ENCODE measurements around the gene CFAP61. TPM values are rescaled to one million over a fixed set of nuclear protein-coding genes. Genes with fewer than 3 reads are reported as not detected.
A peak's percentile ranks its signal among the peaks of the same experiment; 100 is the strongest.
"Not testable (repeated sequence)": the region's sequence is repeated elsewhere in the genome, so short reads cannot be mapped to it uniquely, and the experiment has no call there.

The CFAP61 gene
- total RNA-seq, 1 donor from 2014 or later: not detected

GRCh38 chr20:20235681-20236080, 183.3 kb downstream of the CFAP61 start:
- no peaks in the 10 kb centered on the region for H4K20me1 ChIP-seq (ENCODE audit: insufficient read depth, low read length)
- H3K9me3 Mint-ChIP-seq (ENCODE audit: unreplicated experiment): peaks cover 2% of the 10 kb centered on the region
- TF ChIP-seq CTCF (IDR thresholded peaks at IDR 0.05; ENCODE audit: insufficient read depth, low read depth, low read length) (no peak), EZH2 (IDR thresholded peaks at IDR 0.05; ENCODE audit: insufficient read depth, low read length) (no peak)
- no peaks in the 10 kb centered on the region for H3K4me1 ChIP-seq (ENCODE audit: insufficient read depth, low read length)
- no peak overlapping the region for H3K27ac ChIP-seq (ENCODE audit: low read depth, low read length)
- no peaks in the 10 kb centered on the region for H3K27me3 ChIP-seq (ENCODE audit: insufficient read depth, low read length)
- H3K4me1 Mint-ChIP-seq (ENCODE audit: low read depth, unreplicated experiment): no peaks in the 10 kb centered on the region
- H3K4me3 ChIP-seq (ENCODE audit: insufficient read depth, low read depth, low read length): no peak overlapping the region
- peaks cover 19% of the 10 kb centered on the region for H3K27me3 Mint-ChIP-seq (ENCODE audit: low read depth, unreplicated experiment)
- H3K79me2 ChIP-seq (ENCODE audit: insufficient read depth, low read length): no peaks in the 10 kb centered on the region
- FAIRE-seq (no peak), DNase-seq (ENCODE audit: low read depth) (no peak)
- H3K36me3 Mint-ChIP-seq (ENCODE audit: low read depth, unreplicated experiment): no peaks in the 10 kb centered on the region
- H2AFZ ChIP-seq (ENCODE audit: low read depth, low read length): no peak overlapping the region
- no peak overlapping the region for H3K27ac Mint-ChIP-seq (ENCODE audit: unreplicated experiment)
- no peak overlapping the region for H3K9ac ChIP-seq (ENCODE audit: low read length)
- no peaks in the 10 kb centered on the region for H3K36me3 ChIP-seq (ENCODE audit: insufficient read depth, low read length)
- no peak overlapping the region for H3K4me3 Mint-ChIP-seq (ENCODE audit: unreplicated experiment)
- no peak overlapping the region for H3K4me2 ChIP-seq (ENCODE audit: low read length)
- H3K9me3 ChIP-seq (ENCODE audit: insufficient read depth, low read depth, low read length): no peaks in the 10 kb centered on the region

DNA sequence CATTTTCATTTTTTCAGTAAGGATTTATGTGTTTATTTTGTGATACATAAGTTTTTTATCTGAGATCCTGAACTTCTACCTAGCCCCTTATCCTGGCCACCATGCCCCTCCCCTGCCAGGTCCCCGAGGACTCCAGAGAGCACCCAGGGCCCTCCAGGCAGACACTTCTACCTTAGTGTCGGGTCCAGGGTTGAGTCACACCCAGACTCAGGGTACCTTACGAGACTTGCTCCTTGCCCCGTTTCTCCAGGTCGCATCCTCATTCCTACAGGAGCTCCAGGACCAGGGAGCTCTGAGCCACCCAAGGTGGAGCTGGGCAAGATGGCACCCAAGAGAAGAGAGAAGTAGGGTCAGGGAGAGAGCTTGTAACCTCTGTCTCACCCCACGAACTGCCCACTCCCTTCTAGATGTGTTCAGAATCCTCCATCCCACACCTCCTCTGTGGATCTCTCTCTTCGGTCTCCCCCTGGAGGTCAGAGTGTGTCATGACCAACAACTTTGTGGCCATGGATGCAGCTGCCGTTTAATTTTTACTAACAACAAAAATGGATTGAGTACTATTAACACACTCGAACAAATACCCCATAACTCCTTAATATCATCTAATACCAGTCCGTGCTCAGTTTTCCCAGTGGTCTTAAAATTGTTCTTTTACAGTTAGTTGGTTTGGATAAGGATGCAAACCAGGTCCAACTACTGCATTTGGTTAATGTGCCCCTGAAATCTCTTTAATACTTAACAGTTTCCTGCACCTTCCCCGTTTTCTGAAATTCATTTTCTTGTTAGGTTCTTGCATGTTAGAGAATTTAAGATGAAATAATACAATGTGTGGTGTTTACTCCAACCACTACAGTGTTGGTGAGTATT, 185.0 kb downstream of the CFAP61 start:
- Histone ChIP-seq H3K36me3 (ENCODE audit: insufficient read depth, low read length) (no peaks in the 10 kb centered on the region), H2AFZ (ENCODE audit: low read depth, low read length) (no peak overlapping the region), H3K4me1 (ENCODE audit: insufficient read depth, low read length) (no peaks in the 10 kb centered on the region), H3K4me2 (ENCODE audit: low read length) (no peak overlapping the region), H4K20me1 (ENCODE audit: insufficient read depth, low read length) (no peaks in the 10 kb centered on the region), H3K9ac (ENCODE audit: low read length) (no peak overlapping the region), H3K27me3 (ENCODE audit: insufficient read depth, low read length) (no peaks in the 10 kb centered on the region), H3K9me3 (ENCODE audit: insufficient read depth, low read depth, low read length) (no peaks in the 10 kb centered on the region), H3K79me2 (ENCODE audit: insufficient read depth, low read length) (no peaks in the 10 kb centered on the region), H3K27ac (ENCODE audit: low read depth, low read length) (no peak overlapping the region), H3K4me3 (ENCODE audit: insufficient read depth, low read depth, low read length) (no peak overlapping the region)
- H3K27me3 Mint-ChIP-seq (ENCODE audit: low read depth, unreplicated experiment): peaks cover 13% of the 10 kb centered on the region
- FAIRE-seq (no peak), DNase-seq (ENCODE audit: low read depth) (no peak)
- H3K4me3 Mint-ChIP-seq (ENCODE audit: unreplicated experiment): no peak overlapping the region
- H3K27ac Mint-ChIP-seq (ENCODE audit: unreplicated experiment): no peak overlapping the region
- H3K36me3 Mint-ChIP-seq (ENCODE audit: low read depth, unreplicated experiment): no peaks in the 10 kb centered on the region
- TF ChIP-seq CTCF (IDR thresholded peaks at IDR 0.05; ENCODE audit: insufficient read depth, low read depth, low read length): peak; percentile 45
- no peak for TF ChIP-seq EZH2 (IDR thresholded peaks at IDR 0.05; ENCODE audit: insufficient read depth, low read length)
- H3K9me3 Mint-ChIP-seq (ENCODE audit: unreplicated experiment): peaks cover 2% of the 10 kb centered on the region
- H3K4me1 Mint-ChIP-seq (ENCODE audit: low read depth, unreplicated experiment): no peaks in the 10 kb centered on the region

GRCh38 chr20:20241976-20242375, 189.6 kb downstream of the CFAP61 start:
- Histone ChIP-seq H3K36me3 (ENCODE audit: insufficient read depth, low read length) (no peaks in the 10 kb centered on the region), H3K9ac (ENCODE audit: low read length) (no peak overlapping the region), H3K79me2 (ENCODE audit: insufficient read depth, low read length) (no peaks in the 10 kb centered on the region), H3K4me1 (ENCODE audit: insufficient read depth, low read length) (no peaks in the 10 kb centered on the region), H3K27ac (ENCODE audit: low read depth, low read length) (no peak overlapping the region), H2AFZ (ENCODE audit: low read depth, low read length) (no peak overlapping the region), H3K27me3 (ENCODE audit: insufficient read depth, low read length) (no peaks in the 10 kb centered on the region), H3K9me3 (ENCODE audit: insufficient read depth, low read depth, low read length) (no peaks in the 10 kb centered on the region), H3K4me3 (ENCODE audit: insufficient read depth, low read depth, low read length) (no peak overlapping the region), H4K20me1 (ENCODE audit: insufficient read depth, low read length) (no peaks in the 10 kb centered on the region), H3K4me2 (ENCODE audit: low read length) (no peak overlapping the region)
- TF ChIP-seq CTCF (IDR thresholded peaks at IDR 0.05; ENCODE audit: insufficient read depth, low read depth, low read length): no peak
- no peak for TF ChIP-seq EZH2 (IDR thresholded peaks at IDR 0.05; ENCODE audit: insufficient read depth, low read length)
- no peak overlapping the region for H3K27ac Mint-ChIP-seq (ENCODE audit: unreplicated experiment)
- FAIRE-seq: no peak
- H3K4me1 Mint-ChIP-seq (ENCODE audit: low read depth, unreplicated experiment): no peaks in the 10 kb centered on the region
- peaks cover 4% of the 10 kb centered on the region for H3K9me3 Mint-ChIP-seq (ENCODE audit: unreplicated experiment)
- H3K27me3 Mint-ChIP-seq (ENCODE audit: low read depth, unreplicated experiment): peaks cover 4% of the 10 kb centered on the region
- H3K36me3 Mint-ChIP-seq (ENCODE audit: low read depth, unreplicated experiment): no peaks in the 10 kb centered on the region
- no peak for DNase-seq (ENCODE audit: low read depth)
- no peak overlapping the region for H3K4me3 Mint-ChIP-seq (ENCODE audit: unreplicated experiment)

GRCh38 chr20:20244384-20244783, 192.1 kb downstream of the CFAP61 start:
- H3K4me2 ChIP-seq (ENCODE audit: low read length); H3K36me3 Mint-ChIP-seq (ENCODE audit: low read depth, unreplicated experiment); H3K9me3 Mint-ChIP-seq (ENCODE audit: unreplicated experiment); H4K20me1 ChIP-seq (ENCODE audit: insufficient read depth, low read length); H3K4me1 Mint-ChIP-seq (ENCODE audit: low read depth, unreplicated experiment); H3K4me3 ChIP-seq (ENCODE audit: insufficient read depth, low read depth, low read length); H3K27ac ChIP-seq (ENCODE audit: low read depth, low read length); H3K27me3 ChIP-seq (ENCODE audit: insufficient read depth, low read length); H3K36me3 ChIP-seq (ENCODE audit: insufficient read depth, low read length); H2AFZ ChIP-seq (ENCODE audit: low read depth, low read length); H3K4me3 Mint-ChIP-seq (ENCODE audit: unreplicated experiment); H3K27me3 Mint-ChIP-seq (ENCODE audit: low read depth, unreplicated experiment); H3K79me2 ChIP-seq (ENCODE audit: insufficient read depth, low read length); H3K9me3 ChIP-seq (ENCODE audit: insufficient read depth, low read depth, low read length); H3K9ac ChIP-seq (ENCODE audit: low read length); FAIRE-seq; DNase-seq (ENCODE audit: low read depth); H3K27ac Mint-ChIP-seq (ENCODE audit: unreplicated experiment); H3K4me1 ChIP-seq (ENCODE audit: insufficient read depth, low read length): not testable (repeated sequence)

Data from astrocyte (in vitro differentiated cells and primary cell).